Vagina (tissue), 2 donors: Measurements from ENCODE around the gene RAD9A. TPM values are rescaled to one million over a fixed set of nuclear protein-coding genes. Genes with fewer than 3 reads are reported as not detected.

Experiments
- DNase-seq, 2 donors: peaks; one replicate each; pipeline ENCODE4 v3.0.0-alpha.2; 2017; ENCODE audit errors: extremely low spot score in 2 of 2
- H3K27ac ChIP-seq: fragments of 200-600 bp; sonication (generic); one replicate; pipeline ENCODE4 v1.5.1; 2019
- H3K27me3 ChIP-seq: fragments of 200-600 bp; sonication (generic); one replicate; pipeline ENCODE4 v1.5.1; 2019
- H3K36me3 ChIP-seq, 2 donors: fragments of 200-600 bp; sonication (generic); one replicate each; pipeline ENCODE4 v1.5.1; 2017 to 2019
- H3K4me1 ChIP-seq: fragments of 200-600 bp; sonication (generic); one replicate; pipeline ENCODE4 v1.5.1; 2019
- H3K4me3 ChIP-seq, 2 donors: fragments of 200-600 bp; sonication (generic); 1 replicate in 1 of 2; 2 replicates in 1 of 2; pipeline ENCODE4 v1.5.1; 2016 to 2019
- H3K9me3 ChIP-seq: fragments of 200-600 bp; sonication (generic); one replicate; pipeline ENCODE4 v1.5.1; 2019
- CTCF ChIP-seq, 3 experiments: fragments of 450-650 bp in 2 of 3; fragments of 200-600 bp in 1 of 3; sonication (generic) in 1 of 3; IDR thresholded peaks; one replicate each; pipeline ENCODE4 v1.5.1; 2017 to 2019; ENCODE audit warnings: antibody characterized with exemption in 3 of 3, mild to moderate bottlenecking in 2 of 3, moderate library complexity in 2 of 3
- POLR2A ChIP-seq, 2 donors: fragments of 450-650 bp; IDR thresholded peaks; one replicate each; pipeline ENCODE4 v1.6.1; 2017; ENCODE audit warnings: antibody characterized with exemption in 2 of 2, mild to moderate bottlenecking in 2 of 2, moderate library complexity in 2 of 2
- POLR2AphosphoS5 ChIP-seq, 2 donors: sonication (generic); formaldehyde crosslinking; IDR thresholded peaks; one replicate each; pipeline ENCODE4 v1.9.0; 2017; ENCODE audit warnings: antibody characterized with exemption in 2 of 2, mild to moderate bottlenecking in 2 of 2, low read depth in 1 of 2; ENCODE audit not compliant: insufficient read depth in 1 of 2
- intact Hi-C: fragments of 100-400 bp; cut with DNase I; formaldehyde crosslinking; loops from one replicate; pipeline ENCODE4 v1.15.1; 2023
- total RNA-seq: library from RNA; depleted of rRNA; stranded (reverse); fragments of >200 nt; gene quantifications from one replicate; pipeline ENCODE4 v1.2.3, GENCODE V29; 2016

Gene RAD9A
- total RNA-seq, 1 donor from 2014 or later = 20.6 TPM

- TF ChIP-seq POLR2A (IDR thresholded peaks at IDR 0.05) = no peak
- no peak for TF ChIP-seq CTCF (IDR thresholded peaks at IDR 0.05)
- Histone ChIP-seq H3K27me3 (no peaks in the 10 kb centered on the region), H3K9me3 (no peaks in the 10 kb centered on the region), H3K27ac (no peak overlapping the region), H3K4me3 (no peak overlapping the region), H3K4me1 (no peaks in the 10 kb centered on the region), H3K36me3 (no peaks in the 10 kb centered on the region)
- intact Hi-C loops = loop anchor here (10.0 kb wide), 2 partner anchors 56 to 206 kb away; partner anchors contain the start of gene TMEM134
- no peak for DNase-seq
Observed at GRCh38 chr11:67408437-67409200, 16.8 kb downstream of the RAD9A start.

DNA sequence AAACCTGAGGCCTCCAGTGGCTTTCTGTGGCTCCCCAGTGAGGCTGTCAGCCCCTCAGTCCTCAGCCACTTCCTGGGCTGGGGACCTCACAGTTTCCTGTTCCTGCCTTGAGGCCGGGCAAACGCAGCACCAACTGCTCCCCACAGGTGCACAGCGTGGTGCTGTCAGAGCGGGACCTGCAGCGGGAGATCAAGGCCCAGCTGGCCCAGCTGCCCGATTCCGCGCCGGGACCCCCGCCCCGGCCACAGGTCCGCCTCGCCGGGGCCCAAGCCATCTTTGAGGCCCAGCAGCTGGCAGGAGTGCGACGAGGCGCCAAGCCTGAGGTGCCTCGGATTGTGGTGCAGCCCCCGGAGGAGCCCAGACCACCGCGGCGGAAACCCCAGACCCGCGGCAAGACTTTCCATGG is 17.5 kb downstream of the RAD9A start:
- DNase-seq = no peak
- intact Hi-C loops = loop anchor here (10.0 kb wide), 2 partner anchors 56 to 206 kb away; partner anchors contain the start of gene TMEM134
- no peak overlapping the region for H3K27ac ChIP-seq
- no peak overlapping the region for H3K4me3 ChIP-seq
- no peaks in the 10 kb centered on the region for H3K4me1 ChIP-seq
- TF ChIP-seq POLR2AphosphoS5 (IDR thresholded peaks at IDR 0.05; ENCODE audit: insufficient read depth in 1 of 2, low read depth in 1 of 2) (peak in 1 of 2 donors; percentile 27), POLR2A (IDR thresholded peaks at IDR 0.05) (no peak)
- H3K36me3 ChIP-seq = no peaks in the 10 kb centered on the region
- no peaks in the 10 kb centered on the region for H3K27me3 ChIP-seq
- no peaks in the 10 kb centered on the region for H3K9me3 ChIP-seq

DNA sequence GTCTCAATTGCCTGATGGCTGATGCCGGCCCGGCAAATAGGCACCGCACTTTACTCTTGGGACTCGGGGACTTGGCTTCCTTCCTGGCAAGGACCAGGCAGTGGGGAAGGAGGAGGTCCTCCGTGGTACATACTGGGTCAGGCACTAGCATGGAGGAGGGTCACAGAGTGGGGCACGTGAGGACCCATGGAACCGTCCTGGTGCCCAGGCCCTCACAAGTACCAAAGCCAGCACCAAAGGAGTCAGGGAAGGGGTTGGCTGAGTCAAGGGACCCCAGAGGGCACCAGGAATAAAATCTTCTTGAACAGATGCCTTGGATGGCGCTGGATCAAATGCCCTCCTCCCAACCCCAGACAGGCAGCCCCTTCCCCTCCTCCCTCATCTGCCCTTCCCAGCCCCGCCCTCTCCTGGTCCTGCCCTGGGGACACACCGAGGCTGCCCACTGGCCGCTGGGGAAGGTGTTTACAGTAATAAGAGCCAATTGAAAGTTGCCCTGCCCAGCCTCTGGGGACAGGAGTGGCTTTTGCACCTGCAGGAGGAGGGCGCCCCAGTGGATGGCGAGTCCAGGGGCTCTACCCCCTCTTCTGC is 18.1 kb downstream of the RAD9A start:
- peaks cover 3% of the 10 kb centered on the region for H3K4me1 ChIP-seq
- H3K36me3 ChIP-seq = no peaks in the 10 kb centered on the region
- H3K27me3 ChIP-seq = peaks cover 1% of the 10 kb centered on the region
- no peaks in the 10 kb centered on the region for H3K9me3 ChIP-seq
- no peak overlapping the region for H3K27ac ChIP-seq
- TF ChIP-seq POLR2A (IDR thresholded peaks at IDR 0.05) = no peak
- TF ChIP-seq POLR2AphosphoS5 (IDR thresholded peaks at IDR 0.05; ENCODE audit: insufficient read depth in 1 of 2, low read depth in 1 of 2) = no peak
- no peak for TF ChIP-seq CTCF (IDR thresholded peaks at IDR 0.05)
- no peak overlapping the region for H3K4me3 ChIP-seq
- DNase-seq = no peak
- intact Hi-C loops = loop anchor here (10.0 kb wide), 2 partner anchors 55 to 205 kb away; partner anchors contain the start of gene TMEM134

GRCh38 chr11:67410369-67410831 is 18.6 kb downstream of the RAD9A start:
- peaks cover 5% of the 10 kb centered on the region for H3K27me3 ChIP-seq
- H3K27ac ChIP-seq = no peak overlapping the region
- H3K4me1 ChIP-seq = peaks cover 8% of the 10 kb centered on the region
- TF ChIP-seq CTCF (IDR thresholded peaks at IDR 0.05) (no peak), POLR2A (IDR thresholded peaks at IDR 0.05) (no peak), POLR2AphosphoS5 (IDR thresholded peaks at IDR 0.05; ENCODE audit: insufficient read depth in 1 of 2, low read depth in 1 of 2) (no peak)
- intact Hi-C loops = no loop called here
- no peak overlapping the region for H3K4me3 ChIP-seq
- no peaks in the 10 kb centered on the region for H3K36me3 ChIP-seq
- H3K9me3 ChIP-seq = no peaks in the 10 kb centered on the region
- DNase-seq = no peak

DNA sequence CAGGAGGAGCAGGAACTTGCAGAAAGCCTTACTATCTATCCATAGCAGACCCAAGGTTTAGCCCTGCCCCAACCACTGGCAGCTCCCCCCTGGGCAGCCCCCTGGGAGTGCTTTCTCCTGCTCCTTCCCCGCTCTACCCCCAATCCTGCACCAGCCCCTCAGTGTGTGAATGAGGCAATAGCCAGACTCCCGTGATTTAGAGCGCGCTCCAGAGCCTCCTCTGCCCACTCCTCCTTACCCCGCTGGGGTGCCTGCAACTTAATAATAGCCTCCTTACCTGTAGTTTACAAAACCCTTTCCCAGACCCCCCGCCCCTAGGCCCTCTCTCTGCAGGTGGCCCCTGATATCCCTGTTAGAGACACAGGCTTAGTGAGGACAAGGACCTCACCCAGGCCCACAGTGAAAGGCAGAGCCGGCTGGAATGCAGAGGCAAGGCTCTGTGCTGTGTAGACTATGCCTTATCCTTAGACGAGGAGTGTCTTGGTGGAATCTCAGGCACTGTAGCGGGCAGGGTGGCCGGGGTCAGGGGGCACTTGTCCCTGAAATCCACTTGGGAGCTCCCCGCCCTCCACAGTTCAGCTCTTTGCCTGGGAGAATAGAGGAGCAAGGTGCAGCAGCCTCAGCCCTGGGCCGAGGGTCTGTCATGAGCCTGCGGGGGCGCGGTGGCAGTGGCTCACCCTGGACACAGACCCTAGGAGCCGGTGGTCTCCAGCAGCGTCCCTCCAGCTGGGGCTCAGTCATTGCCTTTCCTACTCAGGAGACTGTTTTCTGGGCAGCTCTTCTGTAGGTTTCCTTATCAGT is 19.4 kb downstream of the RAD9A start:
- no peak overlapping the region for H3K27ac ChIP-seq
- no peak overlapping the region for H3K4me3 ChIP-seq
- H3K36me3 ChIP-seq = no peaks in the 10 kb centered on the region
- TF ChIP-seq POLR2AphosphoS5 (IDR thresholded peaks at IDR 0.05; ENCODE audit: insufficient read depth in 1 of 2, low read depth in 1 of 2) (no peak), POLR2A (IDR thresholded peaks at IDR 0.05) (no peak), CTCF (IDR thresholded peaks at IDR 0.05) (no peak)
- intact Hi-C loops = no loop called here
- H3K27me3 ChIP-seq = peaks cover 5% of the 10 kb centered on the region
- DNase-seq = no peak
- no peaks in the 10 kb centered on the region for H3K9me3 ChIP-seq
- peaks cover 16% of the 10 kb centered on the region for H3K4me1 ChIP-seq
